CMK (cell line): ENCODE data around the gene LBP.
A peak's percentile ranks its signal among the peaks of the same experiment; 100 is the strongest.
"Not testable (repeated sequence)": the region's sequence is repeated elsewhere in the genome, so short reads cannot be mapped to it uniquely, and the experiment has no call there.

Source experiments
- DNase-seq: peaks from one replicate; pipeline ENCODE4 v3.0.0-alpha.2; 2010; ENCODE audit warnings: low read depth

LBP gene

DNA sequence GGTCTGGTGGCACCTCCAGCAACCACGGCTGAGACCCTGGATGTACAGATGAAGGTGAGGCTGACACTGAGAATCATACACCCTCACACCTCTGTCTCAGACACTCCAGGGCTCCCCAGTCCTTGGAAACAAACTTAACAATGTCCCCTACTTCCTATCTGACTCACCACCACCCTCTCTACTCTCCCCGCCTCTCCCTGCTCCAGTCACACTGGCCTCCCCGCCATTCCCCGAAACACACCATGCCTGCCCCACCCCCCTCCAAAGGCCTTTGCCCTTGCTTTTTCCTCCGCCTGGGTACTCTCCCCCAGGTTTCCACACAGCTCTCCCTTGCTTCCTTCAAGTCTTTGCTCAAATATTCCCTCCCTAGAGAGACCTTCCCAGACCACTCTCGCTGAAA is 26.1 kb upstream of the LBP start:
- no peak for DNase-seq

DNA sequence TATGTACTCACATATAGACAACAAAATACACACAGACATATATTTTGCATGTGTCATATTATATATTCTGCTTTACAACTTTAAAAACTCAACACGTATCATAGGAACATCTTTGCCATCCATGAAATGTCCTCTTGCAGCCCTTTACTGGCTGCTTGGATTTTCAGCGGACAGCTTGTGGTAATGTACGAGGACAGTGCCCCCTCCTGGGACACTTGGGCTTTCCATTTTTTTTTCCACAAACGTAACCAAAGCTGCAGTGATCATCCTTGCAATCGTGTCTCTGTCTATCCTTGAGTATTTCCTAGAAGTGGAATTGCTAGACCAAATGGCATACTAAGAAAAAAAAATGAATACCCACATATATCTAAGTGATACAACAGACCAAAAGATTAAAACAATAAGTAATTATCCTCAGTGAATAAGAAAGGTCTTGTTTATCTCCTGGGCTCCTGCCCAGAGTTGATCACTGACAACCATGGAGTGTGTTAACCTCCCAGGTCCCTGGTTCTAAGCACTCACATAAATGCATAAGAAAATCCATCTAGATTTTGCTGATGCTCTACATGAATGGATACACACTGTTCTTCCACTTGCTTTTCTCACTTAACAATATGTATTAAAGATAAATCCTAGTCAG is 24.2 kb upstream of the LBP start:
- no peak for DNase-seq

- no peak for DNase-seq
These were observed 22.1 kb upstream of the LBP start for GRCh38 chr20:38324159-38324558.

- no peak for DNase-seq
These were observed 21.1 kb upstream of the LBP start for GRCh38 chr20:38325167-38325566.

DNA sequence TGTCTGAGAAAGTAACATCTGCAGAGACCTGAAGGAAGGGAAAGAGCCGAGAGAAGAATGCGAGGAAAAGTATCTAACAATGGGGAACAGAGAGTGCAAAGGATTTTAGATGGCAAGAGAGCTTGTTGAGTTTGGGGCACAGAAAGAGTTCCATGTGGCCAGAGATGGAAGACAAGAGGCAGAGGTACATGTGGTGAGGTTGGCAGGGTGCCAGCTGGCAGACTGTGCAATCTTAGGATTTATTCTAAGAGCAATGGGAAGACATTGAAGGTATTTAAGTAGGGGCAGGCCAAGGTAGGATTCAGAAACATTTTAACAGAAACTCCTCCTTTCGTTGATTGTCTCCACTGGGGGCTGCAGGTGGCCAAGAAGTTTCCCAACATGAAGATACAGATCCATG is 20.4 kb upstream of the LBP start:
- no peak for DNase-seq

- no peak for DNase-seq
These were observed 20.0 kb upstream of the LBP start for GRCh38 chr20:38326309-38326708.

DNA sequence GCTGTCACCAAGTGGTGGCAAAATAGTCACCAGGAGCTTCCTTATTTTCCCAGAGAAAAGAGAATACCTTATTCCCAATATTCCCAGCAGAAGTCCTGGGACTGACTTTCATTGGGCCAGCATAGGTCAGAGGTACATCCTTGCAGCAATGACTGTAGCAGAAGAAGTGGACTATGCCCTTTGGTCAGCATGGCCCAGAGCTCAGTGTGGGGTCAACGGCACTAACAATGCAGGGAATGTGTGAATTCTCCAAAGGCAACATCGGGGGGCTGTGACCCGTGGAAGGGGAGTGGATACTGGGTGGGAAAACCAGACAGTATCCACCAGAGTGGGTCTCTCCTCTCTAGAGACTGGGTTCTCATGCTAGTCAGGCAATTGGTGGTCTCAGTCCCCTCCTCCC is 15.6 kb upstream of the LBP start:
- no peak for DNase-seq

GRCh38 chr20:38331245-38331644 is 15.0 kb upstream of the LBP start:
- no peak for DNase-seq

DNA sequence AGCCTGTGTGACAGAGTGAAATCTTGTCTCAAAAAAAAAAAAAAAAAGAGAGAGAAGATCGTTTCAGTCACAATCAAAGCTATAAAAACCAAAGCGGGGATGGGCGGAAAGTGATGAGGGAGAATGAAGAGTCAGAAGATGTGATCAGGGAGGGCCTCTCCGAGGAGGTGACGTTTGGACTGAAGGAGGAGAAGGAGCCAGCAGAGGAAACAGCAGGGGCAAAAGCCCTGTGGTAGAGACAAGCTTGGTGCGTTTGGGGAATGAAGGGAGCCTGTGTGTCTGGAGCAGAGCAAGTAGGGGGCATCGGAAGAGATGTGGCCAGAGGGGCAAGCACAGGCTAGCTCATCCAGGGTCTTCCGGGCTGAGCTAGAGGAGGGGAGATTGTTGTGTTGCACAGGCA is 14.5 kb upstream of the LBP start:
- DNase-seq, result no peak

GRCh38 chr20:38334016-38334415 is 12.3 kb upstream of the LBP start:
- no peak for DNase-seq

DNA sequence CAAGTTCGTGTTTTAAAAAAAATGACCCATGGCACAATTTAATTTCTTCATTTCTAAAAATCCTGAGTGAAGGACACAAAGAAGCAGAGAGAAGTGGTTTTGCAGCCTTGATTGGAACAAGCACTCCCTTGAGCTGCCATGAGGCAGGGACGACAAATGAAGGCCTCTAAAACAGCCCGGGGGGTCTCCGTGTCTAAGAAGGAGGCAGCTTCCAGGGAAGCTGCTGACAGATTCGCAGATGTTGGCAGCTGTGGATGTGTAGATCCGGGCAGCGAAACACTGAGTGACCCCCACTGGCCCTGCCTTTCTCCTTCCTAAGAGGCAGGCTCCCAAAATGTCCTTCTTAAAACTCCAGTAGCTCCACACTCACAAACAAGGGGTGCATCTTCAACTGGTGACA is 9.6 kb upstream of the LBP start:
- DNase-seq, result no peak

- peak; percentile 31 for DNase-seq
These were observed 8.6 kb upstream of the LBP start for GRCh38 chr20:38337561-38338140.

- no peak for DNase-seq
These were observed 7.3 kb upstream of the LBP start for GRCh38 chr20:38338849-38339520.

DNA sequence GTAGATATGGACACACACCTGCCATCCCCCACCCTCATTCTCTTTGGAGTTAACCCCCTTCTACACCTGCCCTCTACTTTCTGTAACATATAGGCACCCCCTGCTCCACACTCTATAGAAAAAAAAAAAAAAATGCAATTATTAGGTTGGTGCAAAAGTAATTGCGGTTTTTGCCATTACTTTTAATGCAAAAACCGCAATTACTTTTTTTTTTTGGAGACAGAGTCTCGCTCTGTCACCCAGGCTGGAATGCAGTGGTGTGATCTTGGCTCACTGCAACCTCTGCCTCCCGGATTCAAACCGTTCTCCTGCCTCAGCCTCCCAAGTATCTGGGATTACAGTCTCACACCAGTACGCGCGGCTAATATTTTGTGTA is 6.8 kb upstream of the LBP start:
- DNase-seq, result not testable (repeated sequence)

GRCh38 chr20:38339997-38340396 is 6.3 kb upstream of the LBP start:
- no peak for DNase-seq

GRCh38 chr20:38340693-38341092 is 5.6 kb upstream of the LBP start:
- no peak for DNase-seq

- DNase-seq, result no peak
These were observed 4.1 kb upstream of the LBP start for GRCh38 chr20:38342216-38342615.

DNA sequence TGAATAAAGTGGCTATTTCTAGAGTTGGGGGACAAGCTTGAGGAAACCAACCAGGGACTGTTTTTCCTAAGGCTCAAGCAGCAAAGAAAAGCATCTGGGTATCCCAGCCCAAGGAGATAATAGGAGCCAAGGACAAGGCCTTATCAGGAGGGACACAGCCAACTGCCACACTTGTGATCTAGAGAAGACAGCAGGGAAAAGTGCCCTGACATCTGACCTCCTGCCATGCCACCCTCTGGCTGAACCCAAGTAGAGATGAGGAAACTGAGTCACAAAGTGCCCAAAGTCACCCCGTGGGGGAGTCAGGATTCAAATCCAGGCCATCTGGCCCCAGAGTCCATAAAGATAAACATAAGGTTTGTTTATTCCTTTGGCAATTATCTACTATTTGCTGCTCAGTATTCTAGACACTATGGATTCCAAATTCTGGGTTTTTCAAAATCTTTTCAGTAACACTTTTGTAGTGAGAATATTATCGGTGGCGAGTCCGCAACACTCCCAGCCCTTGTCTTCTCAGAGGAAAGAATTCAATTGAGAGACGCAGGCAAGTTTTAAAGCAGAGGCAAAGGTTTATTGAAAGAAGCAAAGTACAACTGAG is 3.5 kb upstream of the LBP start:
- DNase-seq, result no peak

- no peak for DNase-seq
These were observed 2.8 kb upstream of the LBP start for GRCh38 chr20:38343311-38344106.

GRCh38 chr20:38344107-38344701 is 2.1 kb upstream of the LBP start:
- no peak for DNase-seq

GRCh38 chr20:38345643-38346042 is 639 bp upstream of the LBP start:
- no peak for DNase-seq

GRCh38 chr20:38346741-38347140 is 459 bp downstream of the LBP start:
- DNase-seq, result no peak
